Skeletal muscle satellite cell (primary cell): ENCODE data around the gene ELFN2.

Experiments
- H3K27me3 ChIP-seq: 2 replicates; pipeline ENCODE4 v1.7.0; 2013; ENCODE audit warnings: low read length; ENCODE audit not compliant: control insufficient read depth, insufficient read depth
- H3K36me3 ChIP-seq: 2 replicates; pipeline ENCODE4 v1.7.0; 2013; ENCODE audit warnings: mild to moderate bottlenecking, control low read depth, low read length; ENCODE audit not compliant: insufficient read depth
- H3K4me1 ChIP-seq: 2 replicates; pipeline ENCODE4 v1.7.0; 2013; ENCODE audit warnings: low read length; ENCODE audit not compliant: control insufficient read depth, insufficient read depth
- H3K4me2 ChIP-seq: 2 replicates; pipeline ENCODE4 v1.7.0; 2013; ENCODE audit warnings: mild to moderate bottlenecking, low read length
- H3K4me3 ChIP-seq: 2 replicates; pipeline ENCODE4 v1.7.0; 2013; ENCODE audit warnings: low read length
- H3K9ac ChIP-seq: 2 replicates; pipeline ENCODE4 v1.7.0; 2013; ENCODE audit warnings: mild to moderate bottlenecking, low read depth, low read length, moderate library complexity
- H3K9me3 ChIP-seq: replicated peaks from 2 replicates; pipeline ENCODE4 v1.7.0; 2013; ENCODE audit warnings: mild to moderate bottlenecking, control low read depth, low read length

Gene ELFN2

DNA sequence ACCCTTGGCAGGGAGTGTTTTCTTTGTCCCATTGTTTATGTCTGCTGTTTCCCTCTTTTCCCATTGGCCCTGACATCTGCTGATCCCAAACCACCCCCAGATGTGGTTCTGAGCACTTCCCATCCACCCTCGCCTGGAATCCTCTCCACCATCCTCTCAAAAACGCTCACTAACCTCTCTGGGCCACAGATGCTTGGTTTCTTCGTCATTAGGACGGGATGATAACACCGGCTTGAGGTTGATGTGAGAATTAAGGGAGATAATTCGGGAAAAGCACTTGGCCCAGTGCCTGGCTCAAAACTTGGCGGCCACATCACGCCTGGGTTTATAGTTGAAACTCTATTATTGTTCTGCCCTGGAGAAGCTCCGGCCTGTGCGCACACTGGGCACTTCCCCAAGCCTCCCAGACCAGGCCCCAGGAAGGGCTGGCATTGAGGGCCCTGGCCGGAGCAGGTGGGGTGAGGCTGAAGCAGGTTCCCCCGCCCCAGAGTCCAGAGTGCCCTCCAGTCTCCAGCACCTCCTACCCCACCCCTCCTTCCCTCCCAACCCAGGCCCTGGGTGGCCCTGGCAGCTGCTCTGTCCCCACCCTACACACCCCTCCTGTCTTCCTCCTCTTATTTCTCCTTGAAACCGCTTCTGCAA is 81.3 kb downstream of the ELFN2 start:
- peaks cover 21% of the 10 kb centered on the region for H3K27me3 ChIP-seq
- no peak overlapping the region for H3K4me2 ChIP-seq
- H3K9ac ChIP-seq = no peak overlapping the region
- peaks cover 16% of the 10 kb centered on the region for H3K4me1 ChIP-seq
- H3K4me3 ChIP-seq = no peak overlapping the region
- H3K9me3 ChIP-seq = no peaks in the 10 kb centered on the region
- no peaks in the 10 kb centered on the region for H3K36me3 ChIP-seq

DNA sequence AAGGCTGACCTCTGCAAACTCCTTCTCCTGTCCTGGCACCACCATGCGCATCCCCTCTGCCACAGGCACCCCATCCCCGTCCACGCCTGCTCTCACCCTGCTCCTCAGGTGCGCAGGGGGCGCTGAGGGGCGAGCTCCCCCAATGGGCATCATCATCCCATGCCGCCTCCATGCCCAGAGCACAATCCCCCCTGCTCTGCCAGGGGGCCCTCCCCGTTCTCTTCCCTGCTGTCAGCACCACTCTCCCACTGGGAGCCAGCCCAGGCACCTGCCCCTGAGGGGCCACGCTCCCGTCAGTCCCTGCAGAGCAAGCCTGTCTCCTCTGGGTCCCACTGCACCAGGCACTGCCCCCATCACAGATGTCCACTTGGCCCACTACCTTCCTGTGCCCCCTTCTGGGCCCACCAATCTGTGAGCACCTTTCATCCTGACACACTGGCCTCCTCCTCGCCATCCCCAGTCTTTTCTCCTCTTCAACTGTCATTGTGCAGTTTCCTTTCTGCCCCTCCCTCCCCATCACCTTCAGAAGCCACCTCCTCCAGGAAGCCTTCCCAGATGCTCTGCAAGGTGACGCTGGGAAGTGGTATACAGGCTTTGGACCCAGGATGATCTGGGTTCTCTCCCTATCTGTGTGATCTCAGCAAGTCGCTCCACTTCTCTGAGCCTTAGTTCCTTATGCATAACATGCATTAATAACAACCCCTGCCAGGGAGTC is 82.4 kb downstream of the ELFN2 start:
- no peak overlapping the region for H3K4me2 ChIP-seq

DNA sequence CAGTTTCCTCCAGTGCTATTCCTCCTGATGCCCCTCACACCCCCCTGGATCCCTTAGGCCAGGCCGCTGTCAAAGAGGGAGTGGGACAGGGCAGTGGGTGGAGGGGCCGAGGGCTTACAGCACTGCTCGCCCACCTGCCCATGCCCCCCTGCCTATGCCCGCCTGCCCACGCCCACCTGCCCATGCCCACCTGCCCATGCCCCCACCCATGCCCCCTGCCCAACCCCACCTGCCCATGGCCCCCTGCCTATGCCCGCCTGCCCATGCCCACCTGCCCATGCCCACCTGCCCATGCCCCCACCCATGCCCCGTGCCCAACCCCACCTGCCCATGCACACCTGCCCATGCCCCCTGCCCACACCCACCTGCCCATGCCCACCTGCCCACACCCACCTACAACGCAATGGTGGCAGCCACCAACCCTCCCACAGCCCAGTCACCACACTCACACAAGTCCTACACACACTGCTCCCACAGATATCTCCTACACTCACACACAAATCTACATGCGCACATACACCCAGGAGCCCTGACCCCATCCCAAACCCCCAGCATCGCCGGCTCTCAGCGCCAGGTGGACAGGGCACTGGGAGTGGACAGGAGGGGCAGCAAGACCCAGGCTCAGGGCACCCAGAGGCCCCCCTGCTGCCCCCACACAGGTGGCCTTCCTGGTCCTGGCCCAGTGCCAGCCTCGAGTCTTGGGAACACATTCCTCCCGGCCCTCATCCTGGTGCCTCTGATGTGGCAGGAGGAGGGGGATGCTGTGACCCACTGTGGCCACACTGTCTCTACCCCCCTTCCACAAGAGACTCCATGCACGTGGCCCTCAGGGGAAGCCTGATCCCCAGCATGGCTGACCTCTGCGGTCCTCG is 83.2 kb downstream of the ELFN2 start:
- Histone ChIP-seq H3K9ac (no peak overlapping the region), H3K9me3 (no peaks in the 10 kb centered on the region), H3K4me2 (no peak overlapping the region), H3K4me3 (no peak overlapping the region), H3K4me1 (peaks cover 16% of the 10 kb centered on the region), H3K27me3 (peaks cover 29% of the 10 kb centered on the region), H3K36me3 (no peaks in the 10 kb centered on the region)

More for the DNA sequence above, 82.4 kb downstream of the ELFN2 start:
- no peaks in the 10 kb centered on the region for H3K9me3 ChIP-seq
- H3K4me1 ChIP-seq = peaks cover 16% of the 10 kb centered on the region
- H3K9ac ChIP-seq = no peak overlapping the region
- peaks cover 29% of the 10 kb centered on the region for H3K27me3 ChIP-seq
- H3K36me3 ChIP-seq = no peaks in the 10 kb centered on the region
- no peak overlapping the region for H3K4me3 ChIP-seq

DNA sequence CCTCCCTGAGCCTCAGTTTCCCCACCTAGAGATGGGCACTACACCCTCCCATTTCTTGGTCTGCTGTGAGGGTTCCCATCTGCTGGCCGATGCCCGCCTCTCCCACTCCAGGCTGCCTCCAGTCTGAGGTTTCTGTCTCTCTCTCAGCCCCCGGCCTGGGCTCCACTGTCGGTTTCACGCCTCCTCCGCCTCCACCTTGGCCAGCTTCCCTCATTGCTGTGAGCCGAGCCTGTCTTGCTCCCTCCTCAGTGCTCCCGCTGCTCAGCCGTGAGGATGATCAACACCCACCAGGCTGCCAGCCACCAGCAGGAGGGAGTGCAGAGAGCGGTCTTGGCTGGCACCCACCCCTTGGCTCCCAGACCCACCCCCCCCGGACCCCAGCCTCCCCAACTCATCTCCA is 83.9 kb downstream of the ELFN2 start:
- no peaks in the 10 kb centered on the region for H3K9me3 ChIP-seq
- H3K9ac ChIP-seq = no peak overlapping the region
- H3K4me2 ChIP-seq = no peak overlapping the region
- peaks cover 32% of the 10 kb centered on the region for H3K27me3 ChIP-seq
- H3K4me1 ChIP-seq = peaks cover 16% of the 10 kb centered on the region
- no peaks in the 10 kb centered on the region for H3K36me3 ChIP-seq
- H3K4me3 ChIP-seq = no peak overlapping the region

DNA sequence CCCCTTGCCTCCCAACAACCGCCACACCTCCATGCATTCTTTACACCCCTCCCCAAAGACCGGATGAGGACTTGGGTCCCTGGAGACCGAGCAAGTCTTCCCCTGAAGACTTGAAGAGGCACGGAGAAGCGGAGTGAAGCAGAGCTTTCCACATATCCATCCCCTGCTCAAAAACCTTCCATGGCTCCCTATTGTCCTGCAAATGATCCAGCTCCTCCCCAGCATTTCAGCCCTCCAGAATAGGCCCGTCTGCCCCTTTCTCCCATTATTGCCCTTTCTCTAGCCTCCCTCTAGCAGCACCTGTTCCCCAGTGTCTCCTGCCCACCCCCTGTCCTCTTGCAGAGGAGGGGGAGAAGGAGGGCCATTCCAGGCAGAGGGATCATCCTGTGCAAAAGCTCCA is 85.2 kb downstream of the ELFN2 start:
- H3K4me1 ChIP-seq = peaks cover 24% of the 10 kb centered on the region
- no peak overlapping the region for H3K4me3 ChIP-seq
- no peaks in the 10 kb centered on the region for H3K36me3 ChIP-seq
- peaks cover 34% of the 10 kb centered on the region for H3K27me3 ChIP-seq
- H3K9me3 ChIP-seq = no peaks in the 10 kb centered on the region
- no peak overlapping the region for H3K4me2 ChIP-seq
- no peak overlapping the region for H3K9ac ChIP-seq

DNA sequence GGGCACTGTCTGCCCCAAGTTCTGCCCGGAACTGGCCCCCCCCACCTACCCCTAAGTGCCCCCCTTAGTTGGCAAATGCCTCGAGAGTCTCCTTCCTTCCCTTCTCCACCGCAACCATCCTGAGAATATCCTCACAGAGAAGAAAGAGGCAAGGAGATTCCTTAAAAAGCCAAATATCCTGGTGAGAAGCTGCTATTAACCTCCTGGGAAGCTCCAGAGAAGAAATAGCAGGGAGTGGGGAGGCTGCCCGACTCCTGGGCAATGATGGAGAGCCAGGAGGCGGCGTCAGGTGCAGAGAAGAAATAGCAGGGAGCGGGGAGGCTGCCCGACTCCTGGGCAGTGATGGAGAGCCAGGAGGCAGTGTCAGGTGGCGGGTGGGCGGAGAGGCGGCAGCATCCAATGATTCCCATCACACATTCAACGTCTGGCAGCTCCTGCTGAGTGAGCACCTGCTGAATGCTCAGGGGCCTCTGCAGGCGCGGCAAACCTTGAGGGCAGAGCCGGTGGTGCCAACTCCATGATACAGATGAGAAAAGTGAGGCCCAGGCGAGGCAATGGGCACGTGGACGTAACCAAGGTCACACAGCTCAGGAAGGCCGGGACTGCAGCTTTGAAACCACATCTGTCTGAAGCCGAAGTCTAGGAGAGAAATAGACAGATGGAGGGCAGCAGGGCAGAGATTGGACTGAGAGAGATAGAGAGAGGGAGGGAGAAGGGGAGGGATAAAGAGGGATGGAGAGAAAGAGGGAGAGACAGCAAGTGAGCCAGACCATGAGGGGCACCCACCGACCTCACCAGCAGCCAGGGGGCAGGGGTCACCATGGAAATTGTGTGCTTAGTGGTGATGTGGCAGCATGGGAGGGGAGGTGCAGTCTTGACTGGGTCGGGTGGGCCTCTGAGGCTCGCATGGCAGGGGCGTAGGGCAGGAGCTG is 86.7 kb downstream of the ELFN2 start:
- Histone ChIP-seq H3K9ac (no peak overlapping the region), H3K4me1 (peaks cover 22% of the 10 kb centered on the region), H3K27me3 (peaks cover 36% of the 10 kb centered on the region), H3K4me2 (no peak overlapping the region), H3K9me3 (no peaks in the 10 kb centered on the region), H3K36me3 (no peaks in the 10 kb centered on the region), H3K4me3 (no peak overlapping the region)

DNA sequence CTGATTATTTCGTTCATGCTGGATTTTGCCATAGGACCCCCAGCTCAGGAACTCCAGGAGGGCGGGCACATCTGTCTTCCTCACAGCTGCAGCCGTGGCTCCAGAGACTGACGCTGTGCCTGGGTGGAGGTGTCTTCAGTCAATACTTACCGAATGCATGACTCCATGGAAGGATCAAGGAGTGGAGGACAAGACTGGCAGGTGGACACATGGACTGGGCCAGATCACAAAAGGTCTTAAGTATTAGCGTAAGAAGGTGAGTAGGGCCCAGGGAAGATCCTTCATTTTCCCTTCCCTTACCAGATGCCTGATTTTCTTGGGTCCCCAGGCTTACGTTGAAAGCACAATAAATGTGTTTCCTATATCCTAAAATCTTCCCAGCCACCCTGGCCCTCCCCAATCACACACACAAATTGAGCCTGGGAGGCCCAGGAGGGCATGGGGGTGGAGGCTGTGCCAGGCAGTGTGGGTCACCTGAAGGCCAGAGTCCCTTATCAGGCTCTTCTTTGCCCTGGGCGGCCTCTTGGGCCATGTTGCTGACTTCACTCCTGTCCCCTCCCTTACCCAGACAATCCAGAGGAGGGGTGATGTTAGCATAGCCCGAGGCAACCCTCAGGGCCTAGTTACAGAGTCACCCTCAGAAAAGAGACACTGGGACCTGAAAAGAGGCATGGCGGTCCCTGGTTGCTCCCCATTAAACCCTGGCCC is 88.6 kb downstream of the ELFN2 start:
- Histone ChIP-seq H3K36me3 (no peaks in the 10 kb centered on the region), H3K4me3 (no peak overlapping the region), H3K9me3 (no peaks in the 10 kb centered on the region), H3K4me1 (peaks cover 32% of the 10 kb centered on the region), H3K9ac (no peak overlapping the region), H3K27me3 (peaks cover 54% of the 10 kb centered on the region), H3K4me2 (no peak overlapping the region)

DNA sequence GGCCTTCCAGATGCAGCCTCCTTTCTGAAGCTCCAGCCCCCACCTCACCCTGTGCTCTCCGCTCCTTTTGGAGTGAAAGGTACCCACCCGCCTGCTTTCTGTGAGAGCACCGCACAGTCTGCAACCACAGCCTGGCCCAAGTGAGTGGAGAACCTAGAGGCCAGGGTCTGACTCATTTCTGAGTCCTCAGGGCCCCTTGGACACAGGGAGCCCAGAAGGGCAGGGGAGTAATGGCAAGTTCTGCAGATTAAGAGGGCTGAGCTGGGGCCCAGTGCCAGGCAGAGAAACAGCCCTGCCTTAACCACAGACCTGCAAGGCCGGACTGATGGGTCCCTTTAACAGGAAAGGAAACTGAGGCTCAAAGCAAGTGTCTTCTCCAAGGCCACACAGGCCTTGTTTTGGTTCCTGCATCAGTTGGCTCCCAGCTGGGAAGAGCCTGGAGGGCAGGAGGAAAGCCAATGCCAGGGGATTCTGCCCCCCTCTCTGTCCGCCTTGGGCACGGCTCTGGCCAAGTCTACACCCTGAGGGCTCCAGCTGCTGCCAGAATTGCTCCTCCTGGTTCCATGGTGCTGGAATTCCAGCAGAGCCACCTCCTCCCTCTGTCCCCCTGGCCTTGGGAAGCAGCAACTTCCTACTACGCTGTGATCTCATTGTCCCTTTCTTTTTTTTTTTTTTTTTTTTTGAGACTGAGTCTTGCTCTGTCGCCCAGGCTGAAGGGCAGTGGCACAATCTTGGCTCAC is 89.9 kb downstream of the ELFN2 start:
- Histone ChIP-seq H3K4me2 (no peak overlapping the region), H3K4me1 (peaks cover 29% of the 10 kb centered on the region), H3K4me3 (no peak overlapping the region), H3K9me3 (no peaks in the 10 kb centered on the region), H3K27me3 (peaks cover 47% of the 10 kb centered on the region), H3K9ac (no peak overlapping the region), H3K36me3 (no peaks in the 10 kb centered on the region)

DNA sequence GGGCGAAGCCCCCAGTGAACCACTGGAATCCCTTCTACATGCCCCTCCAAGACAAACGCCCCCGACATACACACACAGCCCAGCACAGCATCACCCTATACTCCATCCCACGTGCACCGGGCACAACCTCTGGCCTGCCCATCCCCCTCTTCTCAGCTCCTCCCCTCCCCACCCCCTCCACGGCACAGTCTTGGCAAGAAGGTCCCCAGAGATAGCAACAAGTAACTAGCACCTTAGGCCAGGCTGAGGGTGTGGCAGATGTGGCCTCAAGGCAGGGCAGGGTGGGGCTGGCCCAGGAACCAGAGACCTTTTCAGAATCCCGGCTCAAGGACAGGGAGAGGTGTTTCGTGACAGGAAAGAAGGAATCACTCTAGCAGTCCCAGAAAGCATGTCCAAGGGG is 90.7 kb downstream of the ELFN2 start:
- H3K9ac ChIP-seq = no peak overlapping the region
- no peak overlapping the region for H3K4me3 ChIP-seq
- H3K9me3 ChIP-seq = no peaks in the 10 kb centered on the region
- H3K36me3 ChIP-seq = no peaks in the 10 kb centered on the region
- peaks cover 35% of the 10 kb centered on the region for H3K4me1 ChIP-seq
- H3K27me3 ChIP-seq = peaks cover 40% of the 10 kb centered on the region
- no peak overlapping the region for H3K4me2 ChIP-seq

DNA sequence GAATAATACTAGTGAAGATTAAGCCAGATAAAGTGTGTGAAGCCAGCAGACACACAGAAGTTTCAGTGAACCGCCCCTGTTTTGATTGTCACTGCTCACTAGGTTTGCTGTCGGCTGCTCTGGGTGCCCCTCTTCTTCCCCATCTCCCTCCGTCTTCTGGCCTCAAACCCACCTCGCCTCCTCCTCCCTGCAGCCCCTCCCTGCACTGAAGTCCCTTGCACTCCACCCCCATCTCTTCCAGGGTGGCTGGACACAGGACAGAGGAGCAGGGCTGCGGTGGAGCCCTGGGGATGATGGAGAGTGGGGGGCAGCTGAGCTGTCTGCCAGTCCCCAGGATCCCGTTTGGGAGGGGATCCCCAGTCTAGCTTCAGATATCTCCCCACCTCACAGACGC is 91.5 kb downstream of the ELFN2 start:
- Histone ChIP-seq H3K4me2 (no peak overlapping the region), H3K4me3 (no peak overlapping the region), H3K9ac (no peak overlapping the region), H3K27me3 (peaks cover 32% of the 10 kb centered on the region), H3K36me3 (no peaks in the 10 kb centered on the region), H3K9me3 (no peaks in the 10 kb centered on the region), H3K4me1 (peaks cover 43% of the 10 kb centered on the region)
